ENCODE data around the gene RIF1. TPM values are rescaled to one million over a fixed set of nuclear protein-coding genes. Genes with fewer than 3 reads are reported as not detected.

RIF1 gene
- total RNA-seq, 4 donors from 2014 or later = 22.6 to 28.7 (median 25.7) TPM

DNA sequence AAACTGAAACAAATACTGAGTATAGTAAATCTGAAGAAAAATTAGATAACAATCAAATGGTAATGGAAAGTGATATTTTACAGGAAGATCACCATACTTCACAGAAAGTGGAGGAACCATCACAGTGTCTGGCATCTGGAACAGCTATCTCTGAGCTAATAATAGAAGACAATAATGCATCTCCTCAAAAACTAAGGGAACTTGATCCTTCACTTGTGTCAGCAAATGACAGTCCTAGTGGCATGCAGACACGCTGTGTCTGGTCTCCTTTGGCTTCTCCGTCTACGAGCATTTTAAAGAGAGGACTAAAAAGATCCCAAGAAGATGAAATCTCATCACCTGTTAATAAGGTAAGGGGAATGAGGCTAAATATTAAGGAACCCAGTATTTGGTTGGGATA lies 56.1 kb downstream of the RIF1 start:
- H3K27me3 ChIP-seq = no peaks in the 10 kb centered on the region
- no peak overlapping the region for H3K4me3 ChIP-seq
- H3K9me3 ChIP-seq = no peaks in the 10 kb centered on the region
- H3K27ac ChIP-seq = peak overlapping the region in 3 of 4 donors; percentile 19 to 42 (median 23)
- H3K4me1 ChIP-seq = peaks cover 9 to 10% of the 10 kb centered on the region in 2 donors
- DNase-seq = no peak
- no peak for TF ChIP-seq POLR2A (IDR thresholded peaks at IDR 0.05)
- H3K36me3 ChIP-seq = peaks cover 0 to 54% of the 10 kb centered on the region in 2 donors
- peak; percentile 24 to 58 for ATAC-seq
- in situ Hi-C loops (cut with MboI; ENCODE audit: low sequenced_read_pairs in 4 of 4) = no loop called here
- intact Hi-C loops (cut with DNase I; ENCODE audit: low total_unique reads) = no loop called here

DNA sequence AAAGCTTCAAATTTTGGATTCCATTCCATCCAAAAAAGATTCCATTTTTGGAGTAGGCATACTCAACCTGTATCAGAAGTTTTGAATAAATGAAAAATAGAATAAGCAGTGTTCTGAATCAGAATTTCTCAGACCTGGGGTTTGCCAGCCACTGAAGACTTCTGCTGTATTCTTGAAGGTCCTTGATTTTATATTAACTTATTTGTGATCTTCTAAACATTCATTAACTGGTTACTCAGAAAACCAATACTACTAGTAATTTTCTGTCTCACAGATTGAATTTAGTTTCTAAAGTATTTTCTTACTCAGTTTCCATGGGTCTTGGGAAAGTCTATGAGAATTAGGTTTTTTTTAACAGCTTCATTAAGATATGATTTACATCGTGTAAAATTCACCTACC lies 60.9 kb downstream of the RIF1 start:
- TF ChIP-seq CTCF (IDR thresholded peaks at IDR 0.05 in 4 of 5, conservative IDR thresholded peaks at IDR 0.05 in 1 of 5) (no peak), POLR2A (IDR thresholded peaks at IDR 0.05) (no peak)
- no peak for ATAC-seq
- no peak for DNase-seq
- in situ Hi-C loops (cut with MboI; ENCODE audit: low sequenced_read_pairs in 4 of 4) (no loop called here), intact Hi-C loops (cut with DNase I; ENCODE audit: low total_unique reads) (no loop called here)
- Histone ChIP-seq H3K27ac (no peak overlapping the region), H3K4me3 (no peak overlapping the region), H3K4me1 (peaks cover 7 to 9% of the 10 kb centered on the region in 2 donors), H3K36me3 (peaks cover 0 to 26% of the 10 kb centered on the region in 2 donors), H3K27me3 (no peaks in the 10 kb centered on the region), H3K9me3 (no peaks in the 10 kb centered on the region)

GRCh38 chr2:151472966-151473365 lies 63.3 kb downstream of the RIF1 start:
- DNase-seq (no peak), ATAC-seq (no peak)
- intact Hi-C loops (cut with DNase I; ENCODE audit: low total_unique reads) = no loop called here
- Histone ChIP-seq H3K4me1 (no peaks in the 10 kb centered on the region), H3K4me3 (no peak overlapping the region), H3K9me3 (no peaks in the 10 kb centered on the region), H3K36me3 (peaks cover 0 to 22% of the 10 kb centered on the region in 2 donors), H3K27ac (peak overlapping the region; percentile 40 to 69 (median 61)), H3K27me3 (no peaks in the 10 kb centered on the region)
- in situ Hi-C loops (cut with MboI; ENCODE audit: low sequenced_read_pairs in 4 of 4) = no loop called here
- TF ChIP-seq CTCF (IDR thresholded peaks at IDR 0.05 in 4 of 5, conservative IDR thresholded peaks at IDR 0.05 in 1 of 5) (no peak), POLR2A (IDR thresholded peaks at IDR 0.05) (no peak)

GRCh38 chr2:151475071-151475470 lies 65.4 kb downstream of the RIF1 start:
- H3K27me3 ChIP-seq = no peaks in the 10 kb centered on the region
- intact Hi-C loops (cut with DNase I; ENCODE audit: low total_unique reads) (no loop called here), in situ Hi-C loops (cut with MboI; ENCODE audit: low sequenced_read_pairs in 4 of 4) (no loop called here)
- no peak for ATAC-seq
- H3K27ac ChIP-seq = no peak overlapping the region
- peaks cover 0 to 21% of the 10 kb centered on the region in 2 donors for H3K36me3 ChIP-seq
- no peak for DNase-seq
- TF ChIP-seq CTCF (IDR thresholded peaks at IDR 0.05 in 4 of 5, conservative IDR thresholded peaks at IDR 0.05 in 1 of 5) = no peak
- TF ChIP-seq POLR2A (IDR thresholded peaks at IDR 0.05) = no peak
- no peaks in the 10 kb centered on the region for H3K4me1 ChIP-seq
- H3K9me3 ChIP-seq = no peaks in the 10 kb centered on the region
- H3K4me3 ChIP-seq = no peak overlapping the region

DNA sequence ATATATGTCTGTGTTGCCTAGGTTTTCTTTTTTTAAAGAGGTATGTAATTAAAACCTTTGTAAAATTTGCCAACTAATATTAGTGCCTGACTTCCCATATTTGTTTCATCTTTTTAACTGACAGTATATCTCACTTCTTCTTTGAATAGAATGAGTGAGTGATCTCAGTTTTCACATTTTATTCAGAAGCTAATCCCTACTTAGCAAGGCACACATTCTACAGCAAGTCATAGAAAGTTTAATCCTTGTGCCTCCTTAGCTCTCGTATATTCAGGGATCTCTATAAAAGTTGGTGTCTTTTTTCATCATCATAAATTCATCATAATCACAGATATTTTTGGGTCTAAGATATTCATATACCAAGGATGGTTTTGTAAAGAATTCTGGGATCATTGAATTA lies 66.6 kb downstream of the RIF1 start:
- Histone ChIP-seq H3K27ac (no peak overlapping the region), H3K9me3 (no peaks in the 10 kb centered on the region), H3K27me3 (no peaks in the 10 kb centered on the region), H3K4me3 (no peak overlapping the region), H3K36me3 (peaks cover 0 to 25% of the 10 kb centered on the region in 2 donors), H3K4me1 (no peaks in the 10 kb centered on the region)
- intact Hi-C loops (cut with DNase I; ENCODE audit: low total_unique reads) (no loop called here), in situ Hi-C loops (cut with MboI; ENCODE audit: low sequenced_read_pairs in 4 of 4) (no loop called here)
- TF ChIP-seq CTCF (IDR thresholded peaks at IDR 0.05 in 4 of 5, conservative IDR thresholded peaks at IDR 0.05 in 1 of 5) = no peak
- TF ChIP-seq POLR2A (IDR thresholded peaks at IDR 0.05) = no peak
- no peak for DNase-seq
- ATAC-seq = no peak

Measured in gastrocnemius medialis (tissue), 4 donors.